ENCODE results near the gene FNBP1L.

GRCh38 chr1:93519199-93519829 is 71.4 kb downstream of the FNBP1L start:
- TF ChIP-seq CTCF (IDR thresholded peaks at IDR 0.05) (no peak), EZH2 (IDR thresholded peaks at IDR 0.05) (no peak)

Measured in neural progenitor cell (in vitro differentiated cells).